GM19324 (cell line): ENCODE data around the gene HNRNPA1.
"Not testable (repeated sequence)": the region's sequence is repeated elsewhere in the genome, so short reads cannot be mapped to it uniquely, and the experiment has no call there.

Source experiments
- ATAC-seq: cut with Tn5 transposase; IDR thresholded peaks from one replicate; pipeline ENCODE4 v1.9.1; 2021; ENCODE audit warnings: mild to moderate bottlenecking, moderate library complexity; ENCODE audit not compliant: unreplicated experiment, low FRiP score

The HNRNPA1 gene

GRCh38 chr12:54273981-54274380, 6.5 kb upstream of the HNRNPA1 start:
- ATAC-seq, result no peak

- ATAC-seq, result no peak
Observed at GRCh38 chr12:54276368-54276767, 4.2 kb upstream of the HNRNPA1 start.

GRCh38 chr12:54277823-54278276, 2.7 kb upstream of the HNRNPA1 start:
- ATAC-seq, result no peak

GRCh38 chr12:54279227-54279631, 1.3 kb upstream of the HNRNPA1 start:
- no peak for ATAC-seq

- peak; percentile 69 for ATAC-seq
Observed at GRCh38 chr12:54279632-54280467, 676 bp upstream of the HNRNPA1 start, which contains the start of gene CBX5. Gene CBX5 (minus strand): TSS chr12:54280122. CDS start chr12:54257650, 22,472 bp downstream.

- not testable (repeated sequence) for ATAC-seq
Observed at GRCh38 chr12:54281261-54281638, 724 bp downstream of the HNRNPA1 start.

- not testable (repeated sequence) for ATAC-seq
Observed at GRCh38 chr12:54281694-54282093, 1.2 kb downstream of the HNRNPA1 start.

GRCh38 chr12:54282949-54283593, 2.5 kb downstream of the HNRNPA1 start:
- ATAC-seq, result no peak

- not testable (repeated sequence) for ATAC-seq
Observed at GRCh38 chr12:54284070-54284780, 3.7 kb downstream of the HNRNPA1 start.

GRCh38 chr12:54285150-54286041, 4.9 kb downstream of the HNRNPA1 start:
- no peak for ATAC-seq

- no peak for ATAC-seq
Observed at GRCh38 chr12:54286042-54287030, 5.8 kb downstream of the HNRNPA1 start.

- no peak for ATAC-seq
Observed at GRCh38 chr12:54287261-54288157, 7.0 kb downstream of the HNRNPA1 start.

GRCh38 chr12:54292083-54292930, 11.8 kb downstream of the HNRNPA1 start:
- ATAC-seq, result no peak

- no peak for ATAC-seq
Observed at GRCh38 chr12:54292931-54293241, 12.4 kb downstream of the HNRNPA1 start.

GRCh38 chr12:54294152-54294952, 13.8 kb downstream of the HNRNPA1 start:
- no peak for ATAC-seq

- no peak for ATAC-seq
Observed at GRCh38 chr12:54294953-54295566, 14.5 kb downstream of the HNRNPA1 start.
